Vagina (tissue), 2 donors: ENCODE measurements around the gene OR6C3.

Experiments
- POLR2A ChIP-seq, 2 donors: fragments of 450-650 bp; IDR thresholded peaks; one replicate each; pipeline ENCODE4 v1.6.1; 2017; ENCODE audit warnings: antibody characterized with exemption in 2 of 2, mild to moderate bottlenecking in 2 of 2, moderate library complexity in 2 of 2
- POLR2AphosphoS5 ChIP-seq, 2 donors: sonication (generic); formaldehyde crosslinking; IDR thresholded peaks; one replicate each; pipeline ENCODE4 v1.9.0; 2017; ENCODE audit warnings: antibody characterized with exemption in 2 of 2, mild to moderate bottlenecking in 2 of 2, low read depth in 1 of 2; ENCODE audit not compliant: insufficient read depth in 1 of 2
- TF ChIP-seq, protein P1 (sequence below), 3 experiments: fragments of 450-650 bp in 2 of 3; fragments of 200-600 bp in 1 of 3; sonication (generic) in 1 of 3; IDR thresholded peaks; one replicate each; pipeline ENCODE4 v1.5.1; 2017 to 2019; ENCODE audit warnings: antibody characterized with exemption in 3 of 3, mild to moderate bottlenecking in 2 of 3, moderate library complexity in 2 of 3

DNA sequence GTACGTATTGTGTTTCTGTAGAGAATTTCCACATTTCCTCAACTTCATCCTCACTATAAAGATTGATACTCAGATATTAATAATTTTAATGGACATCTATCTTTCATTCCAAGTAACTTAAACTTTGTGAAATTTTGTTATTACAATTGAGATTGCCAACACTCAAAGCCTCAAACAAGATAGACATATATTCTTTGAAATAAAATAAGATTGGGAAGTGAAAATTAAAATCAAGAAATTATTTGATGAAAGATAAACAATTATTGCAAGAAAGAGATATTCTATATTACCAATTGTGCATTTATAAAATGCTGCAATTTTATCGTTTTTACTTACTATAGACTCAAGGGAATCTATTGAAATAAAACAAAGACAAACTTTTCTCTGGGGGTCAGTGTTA, 34.1 kb upstream of the OR6C3 start, which contains the start of gene OR6C6:
- TF ChIP-seq, protein P1, sequence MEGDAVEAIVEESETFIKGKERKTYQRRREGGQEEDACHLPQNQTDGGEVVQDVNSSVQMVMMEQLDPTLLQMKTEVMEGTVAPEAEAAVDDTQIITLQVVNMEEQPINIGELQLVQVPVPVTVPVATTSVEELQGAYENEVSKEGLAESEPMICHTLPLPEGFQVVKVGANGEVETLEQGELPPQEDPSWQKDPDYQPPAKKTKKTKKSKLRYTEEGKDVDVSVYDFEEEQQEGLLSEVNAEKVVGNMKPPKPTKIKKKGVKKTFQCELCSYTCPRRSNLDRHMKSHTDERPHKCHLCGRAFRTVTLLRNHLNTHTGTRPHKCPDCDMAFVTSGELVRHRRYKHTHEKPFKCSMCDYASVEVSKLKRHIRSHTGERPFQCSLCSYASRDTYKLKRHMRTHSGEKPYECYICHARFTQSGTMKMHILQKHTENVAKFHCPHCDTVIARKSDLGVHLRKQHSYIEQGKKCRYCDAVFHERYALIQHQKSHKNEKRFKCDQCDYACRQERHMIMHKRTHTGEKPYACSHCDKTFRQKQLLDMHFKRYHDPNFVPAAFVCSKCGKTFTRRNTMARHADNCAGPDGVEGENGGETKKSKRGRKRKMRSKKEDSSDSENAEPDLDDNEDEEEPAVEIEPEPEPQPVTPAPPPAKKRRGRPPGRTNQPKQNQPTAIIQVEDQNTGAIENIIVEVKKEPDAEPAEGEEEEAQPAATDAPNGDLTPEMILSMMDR (IDR thresholded peaks at IDR 0.05), result no peak
- TF ChIP-seq POLR2A (IDR thresholded peaks at IDR 0.05), result no peak
- no peak for TF ChIP-seq POLR2AphosphoS5 (IDR thresholded peaks at IDR 0.05; ENCODE audit: insufficient read depth in 1 of 2, low read depth in 1 of 2)
